Pulmonary artery endothelial cell (primary cell): ENCODE results near the gene LRPPRC. TPM values are rescaled to one million over a fixed set of nuclear protein-coding genes. Genes with fewer than 3 reads are reported as not detected.
"Not testable (repeated sequence)": the region's sequence is repeated elsewhere in the genome, so short reads cannot be mapped to it uniquely, and the experiment has no call there.

Source experiments
- DNase-seq: peaks from one replicate; pipeline ENCODE4 v3.0.0-alpha.2; 2011; ENCODE audit warnings: low read depth, low spot score
- total RNA-seq: library from RNA; depleted of rRNA; stranded (reverse); fragments of >200 nt; gene quantifications from 2 replicates; pipeline ENCODE4 v1.2.3, GENCODE V29; 2014

Gene LRPPRC
- total RNA-seq = 60.4 and 68.8 TPM in 2 replicates

DNA sequence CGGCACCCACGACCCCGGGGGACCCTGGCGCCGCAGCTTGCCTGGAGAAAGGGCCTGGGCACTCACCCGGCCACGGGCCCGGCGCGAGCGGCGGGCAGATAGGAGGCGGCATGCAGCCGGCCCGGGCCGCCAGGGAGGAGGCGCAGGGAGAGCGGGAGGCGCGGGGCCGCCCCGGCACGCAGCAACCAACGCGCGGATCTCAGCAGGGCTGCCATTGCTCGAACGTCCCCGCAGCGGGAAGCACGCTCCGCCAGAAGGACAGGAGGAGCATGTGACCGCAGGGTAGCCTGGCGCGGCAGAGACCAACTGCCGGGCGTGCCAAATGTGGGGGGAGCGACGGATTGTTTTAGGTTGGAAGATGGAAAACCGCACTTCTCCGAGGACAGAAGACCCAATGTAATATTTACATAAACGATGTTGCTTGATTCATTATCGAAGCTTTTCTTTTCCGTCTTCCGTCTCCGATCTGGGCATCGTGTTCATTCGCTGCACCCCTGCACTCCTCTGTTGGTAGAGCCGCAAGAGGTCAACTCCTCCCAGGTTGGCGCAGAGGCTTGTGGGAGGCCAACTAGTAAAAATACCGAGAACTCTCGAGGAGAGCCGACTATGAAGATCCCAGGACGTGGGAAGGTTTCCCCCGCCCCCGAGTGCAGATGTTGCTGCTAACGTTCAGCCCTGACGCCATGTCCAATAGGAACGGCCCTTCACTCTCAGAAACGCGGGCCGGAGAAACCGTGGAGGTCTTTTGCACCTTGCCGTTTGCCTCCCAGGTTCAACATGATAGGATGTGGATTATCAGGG, at the start of gene LRPPRC:
Gene LRPPRC, minus strand, starts transcription at position 257 of the 801 bp plus-strand sequence. Its CDS starts 42 bp downstream, at position 215.
- DNase-seq = peak; percentile 89

- DNase-seq = no peak
Observed at GRCh38 chr2:44045061-44045460, 49.3 kb upstream of the LRPPRC start.

- DNase-seq = peak; percentile 46
Observed at GRCh38 chr2:44044281-44044720, 48.5 kb upstream of the LRPPRC start.

DNA sequence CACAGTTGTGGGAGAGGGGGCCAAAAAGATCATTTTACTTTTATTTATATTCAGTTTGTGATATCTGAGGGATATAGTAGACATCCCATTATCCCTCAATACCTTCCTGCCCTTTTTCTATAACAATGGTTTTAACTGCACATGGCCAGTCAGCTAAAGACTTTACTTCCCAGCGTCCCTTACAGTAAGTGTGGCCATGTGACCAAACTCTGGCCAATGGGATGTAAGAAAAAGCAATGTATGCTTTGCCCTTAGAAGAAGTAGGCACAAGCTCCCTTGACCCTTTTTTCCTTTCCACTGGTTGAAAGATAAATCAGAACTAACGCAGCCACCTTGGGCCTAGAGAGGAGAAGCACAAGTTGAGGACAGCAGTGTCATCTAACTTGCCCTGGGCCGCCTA, 44.6 kb upstream of the LRPPRC start:
- DNase-seq = no peak

- DNase-seq = no peak
Observed at GRCh38 chr2:44038277-44038676, 42.5 kb upstream of the LRPPRC start.

GRCh38 chr2:44037221-44037620, 41.4 kb upstream of the LRPPRC start:
- no peak for DNase-seq

GRCh38 chr2:44033947-44034346, 38.2 kb upstream of the LRPPRC start:
- no peak for DNase-seq

DNA sequence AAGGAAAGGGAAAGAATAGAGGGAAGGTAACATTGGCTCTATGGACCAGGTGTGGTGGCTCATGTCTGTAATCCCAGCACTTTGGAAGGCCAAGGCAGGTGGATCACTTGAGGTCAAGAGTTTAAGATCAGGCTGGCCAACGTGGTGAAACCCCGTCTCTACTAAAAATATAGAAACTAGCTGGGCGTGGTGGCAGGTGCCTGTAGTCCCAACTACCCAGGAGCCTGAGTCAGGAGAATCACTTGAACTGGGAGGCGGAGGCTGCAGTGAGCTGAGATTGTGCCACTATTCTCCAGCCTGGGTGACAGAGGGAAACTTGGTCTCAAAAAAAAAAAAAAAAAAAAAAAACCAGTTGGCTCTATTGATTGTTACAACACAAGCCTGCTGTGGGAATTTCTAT, 31.3 kb upstream of the LRPPRC start:
- DNase-seq = not testable (repeated sequence)

DNA sequence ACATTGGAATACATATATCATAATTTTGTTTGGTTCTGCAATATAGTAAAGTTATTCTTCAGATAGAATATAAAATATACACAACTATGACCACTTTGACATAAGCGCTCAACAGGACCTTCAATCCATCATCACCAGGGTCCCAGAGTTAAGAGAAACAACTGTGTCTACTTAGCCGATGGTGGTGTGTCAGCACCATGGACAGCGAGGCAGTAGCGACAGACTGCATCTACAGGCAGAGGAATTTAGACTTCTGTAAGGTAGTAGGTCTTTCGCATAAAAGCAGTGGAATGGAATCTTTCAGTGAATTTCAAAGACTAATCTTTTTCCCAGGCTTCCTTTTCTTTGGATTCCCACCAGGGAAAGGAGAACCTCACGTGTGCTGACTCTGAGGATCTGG, 20.5 kb upstream of the LRPPRC start:
- peak; percentile 5 for DNase-seq

DNA sequence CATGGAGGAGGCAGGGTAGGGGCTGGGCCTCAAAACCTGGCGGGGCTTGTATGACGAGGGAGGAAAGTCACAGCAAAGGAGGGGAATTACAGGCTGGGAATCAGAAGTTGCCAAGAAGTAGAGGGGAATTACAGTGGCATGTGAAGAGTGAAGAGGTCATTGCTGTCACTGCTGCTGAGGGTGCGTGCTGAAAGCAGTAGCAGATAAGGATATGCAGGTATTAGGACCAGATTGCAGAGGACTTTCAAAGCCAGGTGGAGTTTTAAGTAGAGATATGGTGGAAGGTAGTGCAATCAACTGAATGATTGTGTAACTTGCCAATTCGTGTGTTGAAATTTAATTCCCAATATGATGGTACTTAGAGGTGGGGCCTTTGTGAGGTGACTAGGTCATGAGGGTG, 19.4 kb upstream of the LRPPRC start:
- DNase-seq = no peak

DNA sequence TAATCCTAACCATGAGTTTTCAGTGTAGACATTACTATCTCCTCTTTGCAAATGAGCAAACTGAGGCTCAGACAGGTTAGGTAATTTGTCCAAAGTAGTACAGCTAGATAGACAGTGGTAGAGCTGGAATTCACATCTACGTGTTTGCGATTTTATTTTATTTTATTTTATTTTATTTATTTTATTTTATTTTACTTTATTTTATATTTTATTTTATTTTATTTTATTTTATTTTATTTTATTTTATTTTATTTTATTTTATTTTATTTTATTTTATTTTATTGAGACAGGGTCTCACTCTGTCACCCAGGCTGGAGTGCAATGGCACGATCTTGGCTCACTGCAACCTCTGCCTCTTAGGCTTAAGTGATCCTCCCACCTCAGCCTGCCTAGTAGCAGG, 17.4 kb upstream of the LRPPRC start:
- not testable (repeated sequence) for DNase-seq

DNA sequence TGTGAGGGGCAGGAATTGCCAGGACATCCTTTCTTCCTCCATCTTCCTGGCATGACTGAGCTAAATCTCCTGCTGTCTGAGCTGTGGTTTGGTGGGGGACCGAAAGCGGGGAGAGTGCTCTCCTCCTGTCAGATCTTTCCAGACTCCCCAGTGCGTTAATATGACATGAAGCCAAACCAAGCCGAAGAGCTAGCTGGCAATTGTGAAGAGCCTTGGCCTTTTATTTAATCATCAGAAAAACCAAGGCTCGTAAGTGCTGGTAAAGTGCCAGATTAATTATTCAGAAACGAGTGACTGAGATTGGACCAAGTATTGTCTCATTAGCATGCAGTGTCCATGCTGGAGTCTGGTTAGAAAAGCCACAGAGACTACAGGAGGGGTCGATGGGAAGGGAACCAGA, 14.5 kb upstream of the LRPPRC start:
- no peak for DNase-seq

DNA sequence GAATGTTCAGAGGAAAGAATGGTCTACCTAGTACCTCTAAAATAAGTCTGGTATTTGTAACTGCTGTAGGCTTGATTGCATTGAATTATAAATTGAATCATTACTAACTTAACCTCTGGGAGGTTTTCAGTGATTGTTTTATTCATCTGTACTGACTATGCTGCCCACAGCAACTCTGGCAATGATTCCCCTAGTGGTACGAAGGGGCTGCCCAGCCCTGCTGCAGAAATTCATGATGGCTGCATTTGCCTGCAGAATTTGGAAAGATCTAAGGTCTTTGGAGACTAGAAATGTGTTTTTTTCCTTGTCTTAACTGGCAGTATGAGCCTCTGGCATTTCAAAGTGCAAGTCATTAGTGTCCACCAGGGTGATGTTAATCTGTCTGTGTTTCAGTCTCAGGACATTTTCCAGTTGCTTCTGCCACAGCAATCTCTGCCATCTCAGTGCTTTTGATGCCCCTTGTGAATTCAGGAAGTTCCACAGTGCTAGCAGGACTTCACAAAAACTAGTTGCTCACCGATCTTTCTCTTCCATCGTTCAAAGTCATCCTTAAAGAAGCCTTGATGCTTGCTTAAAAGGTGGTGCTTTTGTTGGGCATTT, 13.4 kb upstream of the LRPPRC start:
- DNase-seq = no peak

DNA sequence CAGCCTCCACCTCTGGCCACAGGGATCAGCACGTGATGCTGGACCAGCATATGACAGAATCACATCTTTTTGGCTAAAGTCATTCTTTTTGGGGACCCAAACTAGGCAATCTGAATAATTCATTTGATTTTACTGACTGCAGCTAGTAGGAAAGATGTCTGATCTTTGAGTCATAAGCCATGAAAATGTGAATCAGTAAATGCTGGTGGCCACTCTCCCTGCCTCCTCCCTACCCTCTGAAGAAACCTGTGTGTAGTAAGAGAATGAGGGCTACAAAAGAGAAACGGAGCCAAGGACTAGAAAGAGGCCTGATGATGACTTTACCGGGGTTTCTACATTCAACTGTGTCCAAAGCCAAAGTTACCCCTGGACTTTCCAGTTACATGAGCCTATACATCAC, 10.1 kb upstream of the LRPPRC start:
- DNase-seq = no peak

DNA sequence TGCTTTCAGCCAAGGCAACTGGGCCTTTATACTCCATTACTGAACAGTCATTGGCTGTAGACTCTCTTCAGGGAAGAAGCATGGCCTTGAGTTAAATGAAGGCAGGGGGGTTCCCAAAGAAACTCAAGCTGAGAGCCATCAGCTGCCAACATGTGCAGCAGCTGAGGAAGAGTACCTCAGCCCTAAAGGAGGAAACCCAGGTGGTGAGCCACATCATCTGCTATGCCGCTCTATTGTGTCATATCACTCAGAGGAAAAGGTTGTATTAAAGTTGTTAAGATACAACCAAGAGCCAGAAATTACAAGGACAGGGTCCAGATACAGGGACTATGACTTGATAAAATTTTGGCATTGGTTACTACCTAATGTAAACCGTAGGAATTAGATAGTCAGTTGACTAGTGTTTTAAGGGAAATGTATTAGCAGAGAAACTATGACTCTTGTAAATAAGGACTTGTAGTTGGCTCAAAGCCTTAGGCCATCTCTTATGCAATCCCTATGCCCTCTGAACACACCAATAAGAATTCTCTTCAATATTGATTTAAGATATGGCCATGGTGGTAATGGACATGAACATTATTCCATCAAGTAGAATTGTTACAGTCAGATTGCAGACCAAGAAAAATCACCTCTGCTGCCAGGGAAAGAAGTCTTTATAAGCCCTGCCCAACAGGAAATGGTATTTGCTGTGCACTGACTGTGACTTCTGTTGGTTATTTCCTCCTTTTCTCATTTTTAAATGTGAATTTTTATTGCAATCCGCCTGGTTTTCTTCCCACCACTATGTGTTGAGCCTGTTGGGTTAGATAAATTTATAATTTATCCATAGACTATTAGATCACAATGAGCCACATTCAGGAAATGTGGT, 9.2 kb upstream of the LRPPRC start:
- no peak for DNase-seq

- DNase-seq = no peak
Observed at GRCh38 chr2:44001716-44002115, 5.9 kb upstream of the LRPPRC start.

DNA sequence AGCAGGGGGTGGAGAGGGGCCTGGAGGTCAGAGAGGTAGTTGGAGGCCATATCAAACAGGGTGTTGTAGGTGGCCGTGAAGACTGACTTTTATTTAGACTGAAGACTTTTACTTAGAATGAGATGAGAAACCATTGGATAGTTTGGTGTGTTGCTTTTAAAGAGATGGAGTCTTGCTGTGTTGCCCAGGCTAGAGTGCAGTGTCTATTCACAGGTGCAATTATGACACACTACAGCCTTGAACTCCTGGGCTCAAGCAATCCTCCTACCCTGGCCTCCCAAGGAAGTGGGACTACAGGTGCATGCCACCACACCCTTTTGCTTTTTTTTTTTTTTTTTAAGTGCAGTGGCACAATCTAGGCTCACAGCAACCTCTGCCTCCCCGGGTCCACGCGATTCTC, 2.5 kb upstream of the LRPPRC start:
- DNase-seq = no peak

- DNase-seq = no peak
Observed at GRCh38 chr2:43993437-43993836, 2.4 kb downstream of the LRPPRC start.

GRCh38 chr2:43989545-43989944, 6.2 kb downstream of the LRPPRC start:
- DNase-seq = no peak

DNA sequence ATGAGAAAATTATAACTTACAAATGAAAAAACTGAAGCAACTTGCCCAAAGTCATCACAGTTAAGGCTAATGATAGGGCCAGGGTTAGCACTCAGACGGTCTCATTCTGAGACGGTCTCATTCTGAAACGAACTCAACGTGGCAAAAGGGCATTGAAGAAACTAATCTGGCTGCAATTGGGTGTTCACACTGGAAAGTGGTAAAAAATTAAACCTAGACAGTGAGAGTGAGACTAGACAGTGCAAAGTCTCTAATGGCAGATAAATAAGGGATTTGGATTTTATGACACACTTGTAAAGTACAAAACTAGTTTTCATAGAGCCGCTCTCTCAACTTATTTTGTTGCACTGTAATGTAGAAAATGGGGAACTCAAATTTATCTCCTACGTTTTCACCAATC, 9.2 kb downstream of the LRPPRC start:
- no peak for DNase-seq

GRCh38 chr2:43985359-43985758, 10.4 kb downstream of the LRPPRC start:
- DNase-seq = no peak

DNA sequence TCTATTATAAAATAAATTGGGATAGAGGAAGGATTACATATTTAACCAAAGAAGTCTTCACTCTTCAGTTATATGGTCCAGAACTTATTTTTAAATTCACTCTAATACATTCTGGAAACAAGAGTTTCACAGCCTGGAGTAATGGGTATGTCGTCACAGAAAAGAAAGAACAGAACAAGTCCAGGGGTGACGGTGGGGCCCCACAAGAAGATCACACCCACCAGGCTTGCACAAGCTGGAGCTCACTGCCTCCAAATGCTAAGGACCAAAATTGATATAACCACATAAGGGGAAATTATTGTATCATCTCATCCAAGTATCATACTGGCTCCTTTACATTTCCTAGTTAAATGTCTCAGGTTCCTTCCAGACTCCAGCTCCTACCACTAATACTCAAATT, 11.3 kb downstream of the LRPPRC start:
- no peak for DNase-seq
